Measurements from ENCODE around the gene NOVA2. TPM values are rescaled to one million over a fixed set of nuclear protein-coding genes. Genes with fewer than 3 reads are reported as not detected.

NOVA2 gene
- total RNA-seq, 1 experiment from 2014 or later: 2.5 TPM

GRCh38 chr19:45911291-45911690, 62.4 kb downstream of the NOVA2 start:
- DNase-seq (ENCODE audit: low read depth, low spot score) (no peak), ATAC-seq (no peak)
- Histone ChIP-seq H3K27me3 (ENCODE audit: insufficient read depth, low read length) (no peaks in the 10 kb centered on the region), H3K79me2 (ENCODE audit: insufficient read depth, low read length) (no peaks in the 10 kb centered on the region), H3K36me3 (ENCODE audit: control insufficient read depth in 1 of 2, insufficient read depth in 2 of 2, low read length in 2 of 2) (no peaks in the 10 kb centered on the region), H3K9me3 (ENCODE audit: control insufficient read depth in 1 of 2, insufficient read depth in 1 of 2, low read depth in 1 of 2, low read length in 2 of 2) (no peaks in the 10 kb centered on the region), H4K20me1 (ENCODE audit: insufficient read depth) (no peaks in the 10 kb centered on the region), H3K9ac (ENCODE audit: low read length) (no peak overlapping the region), H3K4me2 (ENCODE audit: low read length) (no peak overlapping the region), H3K4me3 (replicated peaks in 1 of 2; ENCODE audit: low read depth in 1 of 2, low read length in 2 of 2) (no peak overlapping the region), H3K9me2 (ENCODE audit: insufficient read depth) (no peaks in the 10 kb centered on the region), H3K27ac (ENCODE audit: low read depth, low read length) (no peak overlapping the region), H2AFZ (ENCODE audit: low read depth, low read length, poor library complexity, severe bottlenecking) (no peak overlapping the region), H3K4me1 (ENCODE audit: control insufficient read depth in 1 of 2, insufficient read depth in 2 of 2, low read length in 2 of 2) (peaks cover 4 to 13% of the 10 kb centered on the region in 2 experiments; a peak in 3 of 4 replicates)
- no TSS peak for BruUV-seq (replicated peaks)
- TF ChIP-seq YY1 (IDR thresholded peaks at IDR 0.05; ENCODE audit: extremely low read depth, insufficient replicate concordance, low read depth, low read length): no peak
- ChIA-PET POLR2A (no interaction called here), CTCF (no interaction called here), RAD21 (ENCODE audit: low non-redundant PET in 1 of 2, low total read pairs in 2 of 2, uncharacterized antibody in 2 of 2, unreplicated experiment in 2 of 2) (no interaction called here)
- intact Hi-C loops (cut with micrococcal nuclease): loop anchor here (5.0 kb wide), 1 partner anchor 106 kb away; no protein-coding TSS in a partner anchor

GRCh38 chr19:45908956-45909355, 64.7 kb downstream of the NOVA2 start:
- intact Hi-C loops (cut with micrococcal nuclease): no loop called here
- Histone ChIP-seq H3K79me2 (ENCODE audit: insufficient read depth, low read length) (no peaks in the 10 kb centered on the region), H4K20me1 (ENCODE audit: insufficient read depth) (no peaks in the 10 kb centered on the region), H3K9me3 (ENCODE audit: control insufficient read depth in 1 of 2, insufficient read depth in 1 of 2, low read depth in 1 of 2, low read length in 2 of 2) (no peaks in the 10 kb centered on the region), H3K4me1 (ENCODE audit: control insufficient read depth in 1 of 2, insufficient read depth in 2 of 2, low read length in 2 of 2) (peaks cover 0 to 7% of the 10 kb centered on the region in 2 experiments; a peak in 1 of 4 replicates), H2AFZ (ENCODE audit: low read depth, low read length, poor library complexity, severe bottlenecking) (no peak overlapping the region), H3K4me2 (ENCODE audit: low read length) (no peak overlapping the region), H3K4me3 (replicated peaks in 1 of 2; ENCODE audit: low read depth in 1 of 2, low read length in 2 of 2) (no peak overlapping the region), H3K27me3 (ENCODE audit: insufficient read depth, low read length) (no peaks in the 10 kb centered on the region), H3K9ac (ENCODE audit: low read length) (no peak overlapping the region), H3K27ac (ENCODE audit: low read depth, low read length) (no peak overlapping the region), H3K36me3 (ENCODE audit: control insufficient read depth in 1 of 2, insufficient read depth in 2 of 2, low read length in 2 of 2) (no peaks in the 10 kb centered on the region), H3K9me2 (ENCODE audit: insufficient read depth) (no peaks in the 10 kb centered on the region)
- POLR2A ChIA-PET: no interaction called here
- no peak for ATAC-seq
- RAD21 ChIA-PET (ENCODE audit: low non-redundant PET in 1 of 2, low total read pairs in 2 of 2, uncharacterized antibody in 2 of 2, unreplicated experiment in 2 of 2): no interaction called here
- DNase-seq (ENCODE audit: low read depth, low spot score): no peak
- BruUV-seq (replicated peaks): no TSS peak
- CTCF ChIA-PET: interaction anchor here (1.0 kb wide), 1 partner anchor 44 kb away, joined by 3 read pairs; the partner anchor contains the start of gene FOXA3
- no peak for TF ChIP-seq MAX (IDR thresholded peaks at IDR 0.05)
- TF ChIP-seq ZBTB33 (IDR thresholded peaks at IDR 0.05; ENCODE audit: extremely low read depth, insufficient replicate concordance, low read length): no peak
- no peak for TF ChIP-seq REST (IDR thresholded peaks at IDR 0.05; ENCODE audit: low read depth)
- TF ChIP-seq ZFX (IDR thresholded peaks at IDR 0.05): no peak
- TF ChIP-seq CTCF (IDR thresholded peaks at IDR 0.05 in 2 of 3, conservative IDR thresholded peaks at IDR 0.05 in 1 of 3; ENCODE audit: borderline replicate concordance in 1 of 3, insufficient read depth in 1 of 3, low read depth in 2 of 3, low read length in 2 of 3): no peak
- no peak for TF ChIP-seq SRF (IDR thresholded peaks at IDR 0.05; ENCODE audit: low read depth)
- TF ChIP-seq ELF1 (IDR thresholded peaks at IDR 0.05; ENCODE audit: borderline replicate concordance, low read depth): no peak
- TF ChIP-seq CBX3 (IDR thresholded peaks at IDR 0.05; ENCODE audit: low read depth): no peak
- TF ChIP-seq EZH2phosphoT487 (IDR thresholded peaks at IDR 0.05; ENCODE audit: borderline replicate concordance): no peak
- TF ChIP-seq RAD21 (IDR thresholded peaks at IDR 0.05; ENCODE audit: low read depth): no peak
- TF ChIP-seq FOSL1 (IDR thresholded peaks at IDR 0.05; ENCODE audit: low read depth): no peak
